ENCODE data around the gene SLC39A11. TPM values are rescaled to one million over a fixed set of nuclear protein-coding genes. Genes with fewer than 3 reads are reported as not detected.
"Not testable (repeated sequence)": the region's sequence is repeated elsewhere in the genome, so short reads cannot be mapped to it uniquely, and the experiment has no call there.

The SLC39A11 gene
- polyA plus RNA-seq, 3 donors: 16.6 to 27.9 (median 26.6) TPM

DNA sequence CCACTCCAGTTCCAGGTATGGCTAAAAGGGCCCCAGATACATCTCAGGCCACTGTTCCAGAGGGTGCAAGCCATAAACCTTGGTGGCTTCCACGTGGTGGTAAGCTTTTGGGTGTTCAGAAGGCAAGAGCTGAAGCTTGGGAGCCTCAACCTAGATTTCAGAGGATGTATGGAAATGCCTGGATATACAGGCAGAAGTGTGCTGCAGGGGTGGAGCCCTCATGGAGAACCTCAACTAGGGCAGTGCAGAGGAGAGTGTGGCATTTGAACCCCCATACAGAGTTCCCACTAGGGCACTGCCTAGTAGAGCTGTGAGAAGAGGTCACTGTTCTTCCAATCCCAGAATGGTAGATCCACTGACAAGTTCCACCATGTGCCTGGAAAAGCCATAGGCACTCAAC, 267.3 kb downstream of the SLC39A11 start:
- no peak overlapping the region for H3K4me3 Mint-ChIP-seq
- no peak overlapping the region for H3K27ac Mint-ChIP-seq
- no peak for TF ChIP-seq CTCF (IDR thresholded peaks at IDR 0.05)

GRCh38 chr17:72824267-72824666, 268.2 kb downstream of the SLC39A11 start:
- H3K4me3 Mint-ChIP-seq; H3K27ac ChIP-seq (ENCODE audit: low read depth in 1 of 2, low read length in 2 of 2); H3K27me3 ChIP-seq (ENCODE audit: control insufficient read depth in 2 of 2, insufficient read depth in 2 of 2, low read length in 2 of 2); H4K20me1 ChIP-seq (ENCODE audit: insufficient read depth, low read length); DNase-seq; H3K79me2 ChIP-seq (ENCODE audit: insufficient read depth, low read length); H3K4me3 ChIP-seq (replicated peaks in 1 of 3; ENCODE audit: low read depth in 2 of 3, low read length in 3 of 3); H2AFZ ChIP-seq (ENCODE audit: insufficient read depth, low read depth, low read length, poor library complexity, severe bottlenecking); H3K4me2 ChIP-seq (replicated peaks; ENCODE audit: extremely low read depth, low read length, poor library complexity, severe bottlenecking); H3K27me3 Mint-ChIP-seq (ENCODE audit: low read depth in 3 of 3); H3K4me1 ChIP-seq (ENCODE audit: control insufficient read depth in 1 of 2, insufficient read depth in 2 of 2, low read length in 2 of 2); H3K4me1 Mint-ChIP-seq; intact Hi-C loops (cut with micrococcal nuclease); H3K9ac ChIP-seq (ENCODE audit: insufficient read depth, low read length, poor library complexity, severe bottlenecking): not testable (repeated sequence)
- Mint-ChIP-seq H3K36me3 (peaks cover 78 to 80% of the 10 kb centered on the region in 2 donors), H3K9me3 (peaks cover 22 to 39% (median 30%) of the 10 kb centered on the region in 7 donors), H3K27ac (peak overlapping the region in 1 of 7 donors; percentile 32)
- WGBS (ENCODE audit: insufficient coverage): 100% methylated on average over 4 of the region's 4 CpGs
- Histone ChIP-seq H3K36me3 (replicated peaks in 1 of 2; ENCODE audit: control insufficient read depth in 1 of 2, insufficient read depth in 2 of 2, low read length in 2 of 2) (peaks cover 27 to 88% of the 10 kb centered on the region in 2 donors), H3K9me3 (replicated peaks in 1 of 2; ENCODE audit: control insufficient read depth in 1 of 2, insufficient read depth in 1 of 2, low read length in 2 of 2) (peaks cover 29 to 31% of the 10 kb centered on the region in 2 donors)

More for the DNA sequence above, 267.3 kb downstream of the SLC39A11 start:
- peaks cover 22 to 43% (median 33%) of the 10 kb centered on the region in 7 donors for H3K9me3 Mint-ChIP-seq
- peaks cover 2% of the 10 kb centered on the region for H3K4me1 Mint-ChIP-seq
- peaks cover 29 to 31% of the 10 kb centered on the region in 2 donors for H3K9me3 ChIP-seq (replicated peaks in 1 of 2; ENCODE audit: control insufficient read depth in 1 of 2, insufficient read depth in 1 of 2, low read length in 2 of 2)
- H2AFZ ChIP-seq (ENCODE audit: insufficient read depth, low read depth, low read length, poor library complexity, severe bottlenecking): no peak overlapping the region
- DNase-seq: no peak
- peaks cover 83 to 84% of the 10 kb centered on the region in 2 donors for H3K36me3 Mint-ChIP-seq
- no peak overlapping the region for H3K4me3 ChIP-seq (replicated peaks in 1 of 3; ENCODE audit: low read depth in 2 of 3, low read length in 3 of 3)
- no peaks in the 10 kb centered on the region for H3K27me3 Mint-ChIP-seq (ENCODE audit: low read depth in 3 of 3)
- WGBS (ENCODE audit: insufficient coverage): 64% methylated on average over 1 of the region's 1 CpG
- no peaks in the 10 kb centered on the region for H3K27me3 ChIP-seq (ENCODE audit: control insufficient read depth in 2 of 2, insufficient read depth in 2 of 2, low read length in 2 of 2)
- H3K4me1 ChIP-seq (ENCODE audit: control insufficient read depth in 1 of 2, insufficient read depth in 2 of 2, low read length in 2 of 2): no peaks in the 10 kb centered on the region
- no peaks in the 10 kb centered on the region for H4K20me1 ChIP-seq (ENCODE audit: insufficient read depth, low read length)
- peaks cover 23 to 86% of the 10 kb centered on the region in 2 donors for H3K36me3 ChIP-seq (replicated peaks in 1 of 2; ENCODE audit: control insufficient read depth in 1 of 2, insufficient read depth in 2 of 2, low read length in 2 of 2)
- no peak overlapping the region for H3K4me2 ChIP-seq (replicated peaks; ENCODE audit: extremely low read depth, low read length, poor library complexity, severe bottlenecking)
- no peak overlapping the region for H3K9ac ChIP-seq (ENCODE audit: insufficient read depth, low read length, poor library complexity, severe bottlenecking)
- intact Hi-C loops (cut with micrococcal nuclease): no loop called here
- no peaks in the 10 kb centered on the region for H3K79me2 ChIP-seq (ENCODE audit: insufficient read depth, low read length)
- H3K27ac ChIP-seq (ENCODE audit: low read depth in 1 of 2, low read length in 2 of 2): no peak overlapping the region
